ENCODE data around the gene USP48.
"Not testable (repeated sequence)": the region's sequence is repeated elsewhere in the genome, so short reads cannot be mapped to it uniquely, and the experiment has no call there.

USP48 gene

GRCh38 chr1:21774835-21775549 lies 8.0 kb downstream of the USP48 start:
- DNase-seq: no peak

GRCh38 chr1:21773585-21773984 lies 9.4 kb downstream of the USP48 start:
- DNase-seq: peak in 1 of 5 experiments; percentile 66

GRCh38 chr1:21771672-21772071 lies 11.3 kb downstream of the USP48 start:
- not testable (repeated sequence) for DNase-seq

- DNase-seq: not testable (repeated sequence)
Measured at GRCh38 chr1:21770602-21771001, 12.3 kb downstream of the USP48 start.

- DNase-seq: peak in 1 of 5 experiments; percentile 35
Measured at GRCh38 chr1:21770201-21770600, 12.7 kb downstream of the USP48 start.

- not testable (repeated sequence) for DNase-seq
Measured at GRCh38 chr1:21767106-21767505, 15.8 kb downstream of the USP48 start.

- peak in 1 of 5 experiments; percentile 32 for DNase-seq
Measured at GRCh38 chr1:21766210-21766609, 16.7 kb downstream of the USP48 start.

GRCh38 chr1:21764615-21765423 lies 18.1 kb downstream of the USP48 start:
- no peak for DNase-seq

- DNase-seq: no peak
Measured at GRCh38 chr1:21763694-21764419, 19.1 kb downstream of the USP48 start.

- DNase-seq: no peak
Measured at GRCh38 chr1:21763236-21763635, 19.7 kb downstream of the USP48 start.

GRCh38 chr1:21762022-21762404 lies 20.9 kb downstream of the USP48 start:
- no peak for DNase-seq

GRCh38 chr1:21761052-21761451 lies 21.9 kb downstream of the USP48 start:
- no peak for DNase-seq

- DNase-seq: no peak
Measured at GRCh38 chr1:21759818-21760217, 23.1 kb downstream of the USP48 start.

- no peak for DNase-seq
Measured at GRCh38 chr1:21759182-21759581, 23.8 kb downstream of the USP48 start.

GRCh38 chr1:21758614-21759013 lies 24.3 kb downstream of the USP48 start:
- no peak for DNase-seq

GRCh38 chr1:21756393-21757089 lies 26.4 kb downstream of the USP48 start:
- DNase-seq: no peak

GRCh38 chr1:21755067-21755466 lies 27.9 kb downstream of the USP48 start:
- DNase-seq: no peak

GRCh38 chr1:21754583-21754982 lies 28.4 kb downstream of the USP48 start:
- DNase-seq: no peak

- no peak for DNase-seq
Measured at GRCh38 chr1:21752186-21752585, 30.8 kb downstream of the USP48 start.

GRCh38 chr1:21751281-21751680 lies 31.7 kb downstream of the USP48 start:
- DNase-seq: no peak

GRCh38 chr1:21750841-21751240 lies 32.1 kb downstream of the USP48 start:
- DNase-seq: no peak

GRCh38 chr1:21749859-21750468 lies 33.0 kb downstream of the USP48 start:
- DNase-seq: no peak
